NCI-H2196 (cell line): ENCODE data around the gene GCNA.

Experiments
- DNase-seq: peaks from one replicate; lab custom pipeline; 2025; ENCODE audit not compliant: unreplicated experiment; lab: John Stamatoyannopoulos, UW

Gene GCNA, protein sequence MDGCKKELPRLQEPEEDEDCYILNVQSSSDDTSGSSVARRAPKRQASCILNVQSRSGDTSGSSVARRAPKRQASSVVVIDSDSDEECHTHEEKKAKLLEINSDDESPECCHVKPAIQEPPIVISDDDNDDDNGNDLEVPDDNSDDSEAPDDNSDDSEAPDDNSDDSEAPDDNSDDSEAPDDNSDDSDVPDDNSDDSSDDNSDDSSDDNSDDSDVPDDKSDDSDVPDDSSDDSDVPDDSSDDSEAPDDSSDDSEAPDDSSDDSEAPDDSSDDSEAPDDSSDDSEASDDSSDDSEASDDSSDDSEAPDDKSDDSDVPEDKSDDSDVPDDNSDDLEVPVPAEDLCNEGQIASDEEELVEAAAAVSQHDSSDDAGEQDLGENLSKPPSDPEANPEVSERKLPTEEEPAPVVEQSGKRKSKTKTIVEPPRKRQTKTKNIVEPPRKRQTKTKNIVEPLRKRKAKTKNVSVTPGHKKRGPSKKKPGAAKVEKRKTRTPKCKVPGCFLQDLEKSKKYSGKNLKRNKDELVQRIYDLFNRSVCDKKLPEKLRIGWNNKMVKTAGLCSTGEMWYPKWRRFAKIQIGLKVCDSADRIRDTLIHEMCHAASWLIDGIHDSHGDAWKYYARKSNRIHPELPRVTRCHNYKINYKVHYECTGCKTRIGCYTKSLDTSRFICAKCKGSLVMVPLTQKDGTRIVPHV

DNA sequence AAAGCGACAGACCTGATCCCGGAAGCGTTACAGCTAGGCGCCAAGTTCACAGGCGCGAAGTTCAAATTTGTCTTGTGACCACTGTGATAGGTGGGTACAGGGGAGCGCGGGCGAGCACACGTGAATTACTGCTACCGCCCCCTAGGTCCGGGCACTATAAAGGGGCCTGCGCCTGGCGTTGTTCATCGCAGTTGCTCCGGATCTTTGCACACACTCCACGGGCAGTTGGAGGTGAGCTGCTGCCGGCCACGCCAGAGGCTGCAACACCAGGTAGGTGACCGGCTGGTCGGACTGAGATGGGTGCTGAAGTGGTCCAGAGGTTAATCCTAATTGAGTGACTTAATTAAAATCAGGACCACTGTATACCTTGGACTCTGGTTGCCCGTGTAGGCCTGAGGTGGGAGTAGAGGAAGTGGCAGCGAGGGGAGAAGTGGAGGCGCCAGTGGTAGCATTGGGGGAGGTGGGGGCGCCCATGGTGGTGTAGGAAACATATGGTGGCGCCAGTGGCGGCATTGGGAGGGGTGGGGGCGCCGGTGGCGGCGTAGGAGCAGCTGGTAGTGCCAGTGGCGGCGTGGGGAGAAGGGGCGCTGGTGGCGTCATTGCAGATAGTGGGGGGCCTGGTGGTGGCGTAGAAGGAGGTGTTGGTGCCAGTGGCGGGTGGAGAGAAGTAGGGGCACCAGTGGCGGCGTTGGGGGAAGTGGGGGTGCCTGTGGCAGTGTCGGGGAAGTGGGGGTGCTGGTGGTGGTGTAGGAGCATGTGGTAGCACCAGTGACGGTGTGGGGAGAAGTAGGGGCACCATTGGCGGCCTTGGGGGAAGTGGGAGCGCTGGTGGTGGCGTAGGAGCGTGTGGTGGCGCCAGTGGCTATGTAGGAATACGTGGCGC lies at the start of gene GCNA:
GCNA (plus strand) TSS at position 185 of the 883 bp plus-strand sequence. CDS start 2,385 bp downstream, outside the sequence.
- no peak for DNase-seq

DNA sequence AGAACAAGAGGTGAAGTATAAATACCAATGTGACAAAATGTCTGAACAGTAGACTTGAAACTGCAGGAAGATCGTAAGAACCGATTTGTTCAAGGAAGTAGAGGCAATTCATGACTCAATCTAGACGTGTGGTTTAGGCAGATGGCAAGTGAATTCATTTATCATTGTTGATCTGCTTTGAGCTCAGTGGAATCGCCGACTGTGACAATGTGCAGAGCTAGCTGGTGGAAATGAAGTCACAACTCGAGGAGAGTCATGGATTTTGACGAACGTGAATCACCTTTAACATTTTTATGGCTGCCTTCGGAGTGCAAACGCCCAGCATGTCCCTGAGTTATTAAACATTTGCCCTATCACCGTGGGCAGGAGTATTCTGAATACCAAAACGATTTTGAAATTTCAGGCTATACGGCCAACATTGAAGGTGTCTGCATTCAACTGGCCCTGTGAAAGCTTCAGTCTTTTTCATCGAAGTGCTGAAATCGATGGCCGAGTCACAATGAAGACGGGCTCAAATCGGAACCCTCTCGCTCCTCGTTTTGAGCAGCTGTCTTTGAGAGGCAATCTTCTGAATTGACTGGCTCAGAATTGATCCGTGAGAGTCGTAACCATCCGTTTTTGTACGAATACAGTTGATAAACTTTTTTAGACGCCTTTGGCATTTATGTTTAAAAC lies 46.0 kb upstream of the GCNA start:
- no peak for DNase-seq

DNA sequence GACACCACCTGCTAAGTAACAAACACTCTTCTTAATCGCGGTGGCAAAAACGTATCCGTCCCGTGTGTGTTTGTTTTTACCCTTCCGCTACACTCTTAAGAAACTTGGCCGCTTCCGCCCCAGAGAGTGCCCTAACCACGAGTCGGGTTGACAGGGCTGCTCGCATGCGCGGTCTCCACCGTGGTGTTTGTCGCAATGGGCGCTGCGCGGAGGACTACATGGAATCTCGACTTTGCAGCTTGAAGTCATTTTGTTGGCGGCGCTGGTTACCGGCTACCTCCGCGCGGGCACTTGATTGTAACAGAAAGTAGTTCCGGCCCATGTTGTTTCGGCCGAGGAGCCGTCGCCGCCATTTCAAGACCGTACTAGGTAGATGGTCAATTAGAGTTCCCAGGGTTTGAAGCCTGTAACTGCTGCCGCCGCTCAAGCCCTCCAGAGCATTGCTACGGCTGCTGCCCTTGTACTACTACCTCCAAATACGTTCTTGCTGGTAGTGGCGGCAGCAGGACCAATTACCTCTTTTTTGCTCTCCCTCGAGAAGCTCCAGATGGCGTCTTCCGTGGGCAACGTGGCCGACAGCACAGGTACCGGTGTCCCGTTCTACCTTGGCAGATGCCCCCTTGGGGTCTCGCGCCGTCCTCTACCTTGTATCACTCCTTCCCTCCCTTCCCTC lies 45.3 kb upstream of the GCNA start, which contains the start of gene OGT:
OGT (plus strand) TSS at position 352 of the 673 bp plus-strand sequence; CDS start at position 548, 196 bp downstream.
- peak; percentile 88 for DNase-seq

DNA sequence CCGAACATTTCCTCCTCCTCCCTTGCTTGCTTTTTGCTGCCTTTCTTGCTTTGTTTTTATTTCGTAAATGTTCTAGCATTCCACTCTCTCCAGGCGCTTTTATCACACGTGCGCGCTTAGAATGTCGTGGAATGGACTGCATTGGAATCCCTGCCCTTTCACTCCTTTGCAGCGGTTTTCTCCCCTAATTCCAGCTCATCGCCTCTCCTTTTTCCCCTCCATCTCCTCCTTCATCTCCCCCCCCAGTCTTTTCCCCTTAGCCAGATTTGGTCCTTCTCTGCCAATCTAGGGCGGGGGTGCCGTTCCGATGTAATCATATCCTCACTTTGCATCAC lies 44.8 kb upstream of the GCNA start:
- no peak for DNase-seq

DNA sequence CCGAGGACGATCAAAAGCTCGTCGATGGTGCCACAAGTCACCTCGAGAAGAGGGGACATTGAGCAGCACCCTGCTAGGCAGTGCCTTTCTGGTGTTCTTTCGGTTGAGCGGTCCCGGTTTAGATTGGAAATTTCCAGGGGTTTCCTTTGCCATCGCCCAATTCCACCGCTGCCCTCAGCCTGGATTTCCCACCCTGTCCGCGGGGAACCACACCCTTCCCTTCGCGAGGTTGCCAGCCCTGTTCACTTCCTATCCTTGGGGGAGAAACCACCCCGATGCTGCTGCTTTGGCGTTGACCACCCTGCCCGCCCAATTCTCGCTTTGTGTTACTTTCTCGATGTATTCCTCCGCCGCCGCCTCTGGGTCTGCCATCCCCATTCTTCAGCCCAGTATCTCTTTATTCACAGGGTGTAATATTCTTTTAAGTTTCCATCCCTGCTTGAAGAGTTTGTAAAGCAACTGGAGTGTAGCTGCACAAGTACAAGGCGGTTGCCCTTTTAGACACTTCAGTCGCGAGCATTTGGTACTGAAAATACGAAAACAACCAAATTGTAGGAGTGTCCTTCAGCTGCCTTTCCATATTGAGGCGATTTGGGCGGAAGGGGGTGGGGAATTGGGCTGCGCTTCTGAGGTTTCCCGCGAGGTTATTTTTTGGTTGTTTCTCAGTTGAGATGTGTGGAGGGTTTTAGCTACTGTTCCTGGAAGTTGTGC lies 44.2 kb upstream of the GCNA start:
- no peak for DNase-seq

DNA sequence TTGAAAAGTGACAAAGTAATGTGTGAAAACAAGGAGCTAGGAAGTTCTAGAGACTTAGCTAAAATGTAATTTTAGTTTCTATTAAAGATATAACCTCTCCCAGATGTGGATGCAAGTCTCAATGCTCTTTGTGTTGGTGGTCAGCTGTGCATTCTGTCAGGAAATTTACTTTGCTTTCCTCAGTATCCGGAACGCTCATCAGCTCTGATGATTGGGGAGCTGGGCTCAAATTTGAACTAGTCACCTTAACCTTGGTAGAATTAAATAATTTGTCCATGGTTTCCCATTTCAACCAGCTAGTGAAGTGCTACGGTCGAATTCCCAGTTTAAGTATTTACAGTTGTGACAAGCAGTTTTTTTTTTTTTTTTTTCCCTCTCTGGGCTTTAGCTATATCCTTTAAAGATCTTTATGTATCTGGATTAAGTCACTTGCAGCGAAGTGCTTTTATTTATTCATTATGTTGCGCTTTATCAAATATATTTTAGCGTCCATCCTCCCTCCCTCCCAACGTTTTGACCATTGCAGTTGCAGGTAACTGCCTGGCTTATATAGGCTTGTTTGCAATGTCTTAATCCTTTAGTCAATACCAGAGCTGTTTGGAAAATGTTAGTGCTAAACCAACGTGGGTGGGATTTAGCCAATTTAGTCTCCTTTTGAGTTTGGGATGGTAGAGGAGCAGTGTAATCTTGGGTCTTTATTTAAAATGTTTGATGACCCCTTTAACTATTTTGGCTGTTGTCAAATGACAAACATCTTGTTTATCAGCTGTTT lies 43.3 kb upstream of the GCNA start:
- no peak for DNase-seq

DNA sequence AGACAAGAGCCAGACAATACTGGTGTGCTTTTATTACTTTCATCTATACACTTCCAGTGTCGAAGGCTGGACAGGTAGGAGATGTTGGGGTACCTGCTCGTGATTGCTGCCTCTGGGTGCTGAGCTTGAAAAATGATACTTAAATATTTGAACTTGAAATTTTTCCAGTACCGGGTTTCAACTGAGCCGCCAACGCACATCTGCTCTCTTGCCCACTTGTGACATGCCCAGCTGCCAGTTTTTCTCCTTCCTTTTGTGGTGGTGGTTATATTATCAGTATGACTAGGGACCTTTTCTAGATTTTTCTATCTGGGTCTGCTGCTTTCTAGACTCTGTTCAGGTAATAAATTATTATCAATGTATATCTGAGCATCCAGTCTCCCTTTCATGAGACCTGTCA lies 42.0 kb upstream of the GCNA start:
- DNase-seq: no peak

DNA sequence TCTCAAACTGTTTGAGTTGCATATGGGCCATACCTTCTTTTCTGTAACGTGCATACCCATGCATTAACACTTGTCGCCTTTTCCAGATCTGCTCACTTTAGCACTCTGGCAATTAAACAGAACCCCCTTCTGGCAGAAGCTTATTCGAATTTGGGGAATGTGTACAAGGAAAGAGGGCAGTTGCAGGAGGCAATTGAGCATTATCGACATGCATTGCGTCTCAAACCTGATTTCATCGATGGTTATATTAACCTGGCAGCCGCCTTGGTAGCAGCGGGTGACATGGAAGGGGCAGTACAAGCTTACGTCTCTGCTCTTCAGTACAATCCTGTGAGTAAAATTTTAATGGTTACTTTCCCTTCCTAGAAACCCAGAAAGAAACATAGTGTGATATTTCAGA lies 40.5 kb upstream of the GCNA start:
- DNase-seq: no peak

DNA sequence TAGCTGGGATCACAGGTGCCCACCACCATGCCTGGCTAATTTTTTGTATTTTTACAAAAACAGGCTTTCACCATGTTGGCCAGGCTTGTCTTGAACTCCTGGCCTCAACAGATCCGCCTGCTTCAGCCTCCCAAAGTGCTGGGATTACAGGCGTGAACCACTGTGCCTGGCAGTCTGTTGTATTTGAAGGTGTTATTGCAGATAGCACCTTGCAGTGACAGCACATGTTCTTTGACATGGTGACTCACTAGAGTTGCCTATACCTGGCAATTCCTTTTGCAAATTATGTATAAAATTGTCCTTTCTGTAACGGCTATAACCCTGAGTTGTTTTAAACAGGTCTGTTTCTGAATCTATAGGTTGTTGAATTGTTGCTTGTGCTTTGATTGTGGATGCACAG lies 37.4 kb upstream of the GCNA start:
- DNase-seq: no peak

DNA sequence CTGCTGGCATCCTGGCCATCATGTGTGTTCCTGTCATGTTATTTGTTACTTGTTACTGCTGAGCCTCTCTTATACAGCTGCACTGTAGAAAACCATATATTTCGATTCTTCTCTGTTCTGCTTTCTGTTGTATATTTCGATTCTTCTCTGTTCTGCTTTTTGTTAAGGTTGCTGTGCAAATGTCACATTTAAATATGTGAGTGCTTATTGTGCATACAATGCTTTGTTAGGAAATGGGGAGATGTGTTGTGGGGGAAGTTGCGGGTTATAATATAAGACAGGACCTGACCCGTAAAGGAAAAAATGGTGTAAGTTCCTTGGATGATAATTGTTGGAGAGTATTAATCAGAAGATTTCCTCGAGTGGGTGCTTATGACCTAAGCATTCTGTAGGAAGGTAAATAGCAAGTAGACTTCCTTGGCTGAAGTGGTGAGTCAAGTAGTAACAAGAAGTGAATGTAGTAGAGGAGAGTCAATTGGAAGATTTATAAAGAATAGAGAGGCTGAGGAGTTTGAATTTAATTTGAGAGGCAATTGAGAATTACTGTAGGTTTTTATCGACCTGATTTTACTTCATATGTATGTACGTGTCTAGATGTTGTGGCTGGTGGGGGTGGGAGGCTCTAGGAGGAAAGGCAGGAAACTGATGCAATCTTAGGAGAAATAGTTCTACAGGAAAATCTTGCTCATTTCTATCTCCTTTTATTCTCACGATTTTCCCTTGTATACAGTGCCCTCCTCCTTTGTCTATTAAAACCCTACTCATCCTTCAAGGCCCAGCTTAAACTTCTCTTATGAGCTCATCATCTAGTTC lies 36.8 kb upstream of the GCNA start:
- DNase-seq: no peak

DNA sequence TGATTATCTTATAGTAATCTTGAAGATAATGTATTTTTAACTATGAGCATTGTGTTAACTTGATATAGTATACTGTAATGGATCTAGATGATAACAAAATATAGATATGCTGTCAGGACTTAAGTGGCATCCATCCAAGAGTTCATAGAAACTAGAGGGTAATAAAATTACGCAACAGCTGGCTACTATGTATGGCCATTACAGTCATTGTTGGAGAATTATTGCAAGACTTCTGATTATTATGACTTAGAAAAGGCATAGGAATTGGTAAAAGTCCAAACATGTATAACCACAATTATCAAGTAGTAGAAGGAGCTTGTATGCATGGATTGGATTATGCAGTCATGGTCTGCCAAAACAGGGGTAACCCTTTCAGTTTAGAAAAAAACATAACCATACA lies 35.8 kb upstream of the GCNA start:
- DNase-seq: no peak

DNA sequence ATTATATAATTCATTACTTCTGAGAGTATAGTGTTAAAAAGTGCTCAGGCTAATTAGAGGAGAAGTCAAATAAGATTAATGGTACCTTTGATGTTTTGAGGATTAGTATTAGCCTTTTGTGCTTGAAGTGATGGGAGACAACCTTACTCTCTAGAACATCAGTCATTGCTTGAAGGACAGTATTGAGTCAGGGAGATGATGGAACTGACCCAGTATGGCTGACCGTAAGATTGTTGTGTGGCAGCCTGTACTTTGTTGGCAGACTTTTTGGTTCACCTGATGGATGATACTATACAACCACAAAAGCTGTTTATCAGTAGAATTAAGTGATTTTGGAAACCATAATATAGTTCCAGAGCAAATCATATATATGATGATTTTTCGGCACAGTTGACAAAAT lies 35.4 kb upstream of the GCNA start:
- DNase-seq: no peak

DNA sequence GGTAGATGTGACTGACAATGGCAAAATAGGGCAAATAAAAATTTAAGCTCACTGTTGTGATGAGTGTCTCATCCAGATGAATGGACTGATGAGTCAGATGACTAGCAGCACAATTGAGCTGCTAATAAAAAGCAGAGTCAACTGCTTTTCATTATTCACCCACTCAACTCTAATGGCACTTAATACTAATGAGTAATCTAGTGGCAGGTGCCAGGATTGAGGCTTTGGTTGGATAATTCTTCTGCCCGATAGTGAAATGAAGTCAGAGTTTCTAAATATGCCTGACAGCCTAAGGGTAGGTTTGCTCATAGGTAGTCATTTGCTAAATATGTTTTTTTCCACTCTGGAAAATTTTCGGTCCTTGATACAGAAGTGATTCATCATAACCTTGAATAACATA lies 34.9 kb upstream of the GCNA start:
- DNase-seq: peak; percentile 42

DNA sequence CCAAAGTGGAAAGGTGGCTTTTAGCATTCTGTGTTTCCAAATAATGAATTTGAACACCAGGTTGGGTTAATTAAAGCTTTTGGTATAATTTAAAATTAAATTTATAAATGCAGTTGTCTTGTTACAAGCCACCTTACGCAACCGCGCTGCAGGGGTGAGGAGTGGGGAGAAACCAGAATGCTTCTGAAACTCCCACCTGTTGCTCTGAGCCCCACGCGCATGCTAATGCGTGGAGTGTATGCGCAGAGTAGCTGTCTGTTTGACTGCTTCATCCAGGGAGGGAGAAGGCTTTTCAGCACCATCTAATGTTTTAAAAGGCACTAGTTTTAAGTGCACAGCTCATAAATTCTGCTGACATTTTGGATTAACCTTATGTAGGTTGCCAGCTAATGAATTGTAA lies 32.9 kb upstream of the GCNA start:
- no peak for DNase-seq

DNA sequence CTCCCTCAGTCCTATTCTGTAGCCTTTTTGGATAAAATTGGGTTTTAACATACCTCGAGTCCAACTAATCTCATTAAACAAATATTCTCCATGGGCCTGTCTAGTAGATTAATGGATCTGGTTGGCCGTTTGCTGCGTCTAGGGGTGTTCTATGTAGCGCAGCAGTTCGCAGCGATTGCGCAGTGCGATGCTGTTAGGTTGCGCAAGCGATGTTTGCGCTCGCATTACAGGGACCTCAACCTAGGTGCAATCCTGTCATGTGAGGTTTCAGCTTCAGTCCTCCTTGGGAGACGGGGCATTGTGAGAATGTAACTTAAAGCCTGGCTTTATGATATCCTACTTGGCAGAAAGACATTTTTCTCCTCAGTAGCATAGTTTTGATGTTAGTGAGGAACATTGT lies 31.4 kb upstream of the GCNA start:
- DNase-seq: no peak

DNA sequence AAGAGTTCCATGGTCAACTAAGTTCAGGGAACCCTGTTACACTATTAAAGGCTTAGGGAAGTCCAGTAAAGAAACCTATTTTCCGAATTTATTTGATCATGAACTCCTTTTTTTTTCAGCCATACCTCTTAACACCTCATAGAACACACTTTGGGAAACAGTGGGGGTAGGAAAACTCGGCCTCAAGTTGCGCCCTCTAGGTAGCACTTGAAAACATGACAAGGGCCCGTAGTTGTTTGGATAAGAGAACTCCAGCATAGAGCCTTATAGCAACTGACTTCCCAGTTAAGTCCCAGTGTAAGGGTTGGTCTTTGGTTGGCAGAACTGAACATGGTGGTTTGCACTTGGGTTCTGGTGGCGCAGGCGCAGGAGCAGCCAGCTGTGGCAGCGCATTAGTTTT lies 30.9 kb upstream of the GCNA start:
- no peak for DNase-seq

DNA sequence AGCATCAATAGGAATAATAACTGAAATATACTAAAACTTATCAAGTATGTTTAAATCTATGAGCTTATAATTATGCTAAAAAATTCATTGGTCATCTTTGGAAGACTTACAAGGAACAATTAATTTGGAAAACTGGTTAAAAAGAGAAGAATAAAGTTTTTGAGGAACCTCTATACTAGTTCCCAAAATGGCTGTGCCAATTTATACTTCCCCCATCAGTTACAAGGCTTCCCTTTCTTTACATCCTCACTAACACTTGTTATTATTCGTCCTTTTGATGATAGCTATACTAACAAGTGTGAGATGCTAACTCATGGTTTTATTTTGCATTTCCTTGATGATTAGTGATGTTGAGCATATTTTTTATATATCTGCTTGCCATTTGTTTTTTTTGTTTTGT lies 28.3 kb upstream of the GCNA start:
- no peak for DNase-seq

DNA sequence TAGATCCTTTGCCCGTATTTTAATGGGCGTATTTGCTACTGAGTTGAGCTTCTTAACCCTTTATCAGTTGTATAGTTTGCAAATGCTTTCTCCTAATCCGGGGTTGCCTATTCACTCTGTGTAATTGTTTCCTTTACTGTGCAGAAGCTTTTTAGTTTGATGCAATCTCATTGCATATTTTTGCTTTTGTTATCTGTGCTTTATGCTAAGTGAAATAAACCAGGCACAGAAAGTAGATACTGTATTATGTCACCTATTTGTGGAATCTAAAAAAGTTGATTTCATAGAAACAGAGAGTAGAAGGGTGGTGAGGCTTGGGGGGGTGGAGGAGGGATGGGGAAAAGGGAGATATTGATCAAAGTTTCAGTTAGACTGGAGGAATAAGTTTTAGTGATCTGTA lies 27.7 kb upstream of the GCNA start:
- no peak for DNase-seq
